ENCODE data around the gene MFAP4.

GRCh38 chr17:19378416-19379360 is 8.3 kb downstream of the MFAP4 start, which contains the start of gene MAPK7:
- TF ChIP-seq CTCF (IDR thresholded peaks at IDR 0.05; ENCODE audit: low read depth, low read length) (no peak), EZH2phosphoT487 (IDR thresholded peaks at IDR 0.05; ENCODE audit: low read depth) (no peak)
